Stimulated activated CD4-positive, alpha-beta T cell treated with anti-CD3 and anti-CD28 coated beads, Interleukin-1b, Interleukin-23, amount 100 ng/mL, for 4 hours (primary cell): ENCODE data around the gene FAM174A.

ENCODE experiments used
- DNase-seq, 2 donors: peaks; one replicate each; pipeline ENCODE4 v3.0.0-alpha.2; 2020; ENCODE audit warnings: low read depth in 2 of 2

Gene FAM174A

DNA sequence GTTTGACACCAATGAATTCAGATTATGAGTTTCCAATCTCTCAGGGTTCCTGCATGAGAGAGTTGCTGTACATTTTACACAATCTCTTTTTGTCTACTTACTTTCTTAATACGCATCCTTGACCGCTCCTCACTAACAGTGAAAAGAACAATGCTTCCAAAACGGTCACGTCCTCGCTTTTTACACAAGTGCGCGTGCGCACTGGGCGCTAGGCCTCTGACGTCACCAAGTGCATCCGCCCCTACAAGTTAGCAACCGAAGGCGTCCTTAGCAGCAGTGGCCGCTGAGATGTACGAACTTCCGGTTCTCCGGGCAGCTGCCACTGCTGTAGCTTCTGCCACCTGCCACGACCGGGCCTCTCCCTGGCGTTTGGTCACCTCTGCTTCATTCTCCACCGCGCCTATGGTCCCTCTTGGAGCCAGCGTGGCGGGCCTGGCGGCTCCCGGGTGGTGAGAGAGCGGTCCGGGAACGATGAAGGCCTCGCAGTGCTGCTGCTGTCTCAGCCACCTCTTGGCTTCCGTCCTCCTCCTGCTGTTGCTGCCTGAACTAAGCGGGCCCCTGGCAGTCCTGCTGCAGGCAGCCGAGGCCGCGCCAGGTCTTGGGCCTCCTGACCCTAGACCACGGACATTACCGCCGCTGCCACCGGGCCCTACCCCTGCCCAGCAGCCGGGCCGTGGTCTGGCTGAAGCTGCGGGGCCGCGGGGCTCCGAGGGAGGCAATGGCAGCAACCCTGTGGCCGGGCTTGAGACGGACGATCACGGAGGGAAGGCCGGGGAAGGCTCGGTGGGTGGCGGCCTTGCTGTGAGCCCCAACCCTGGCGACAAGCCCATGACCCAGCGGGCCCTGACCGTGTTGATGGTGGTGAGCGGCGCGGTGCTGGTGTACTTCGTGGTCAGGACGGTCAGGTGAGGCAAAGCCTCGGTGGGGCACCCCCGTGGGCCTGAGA, at the start of gene FAM174A:
FAM174A (plus strand) TSS at position 315 of the 946 bp plus-strand sequence; CDS start at position 472, 157 bp downstream.
- peak; percentile 87 to 91 for DNase-seq

DNA sequence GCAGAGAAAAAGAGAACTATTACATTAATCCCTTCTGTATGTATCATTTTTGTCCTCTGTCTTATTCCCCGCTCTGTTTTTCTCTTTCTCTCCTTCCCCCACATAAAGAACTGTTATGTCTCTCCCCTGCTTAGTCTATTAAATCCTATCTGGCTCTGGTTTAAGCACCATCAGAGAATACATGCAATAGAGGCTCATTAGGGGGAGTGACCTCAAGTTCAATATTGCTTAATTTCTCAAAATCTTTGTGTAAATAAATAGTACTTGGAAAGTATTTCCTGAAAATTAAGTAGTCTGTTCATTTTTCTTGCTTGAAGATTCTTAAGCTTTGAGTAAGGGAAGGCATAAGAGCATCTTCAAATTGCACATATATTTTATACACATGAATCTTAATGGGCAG, 41.2 kb upstream of the FAM174A start:
- no peak for DNase-seq

GRCh38 chr5:100496296-100496695, 38.9 kb upstream of the FAM174A start:
- no peak for DNase-seq

GRCh38 chr5:100502684-100503083, 32.5 kb upstream of the FAM174A start:
- no peak for DNase-seq

DNA sequence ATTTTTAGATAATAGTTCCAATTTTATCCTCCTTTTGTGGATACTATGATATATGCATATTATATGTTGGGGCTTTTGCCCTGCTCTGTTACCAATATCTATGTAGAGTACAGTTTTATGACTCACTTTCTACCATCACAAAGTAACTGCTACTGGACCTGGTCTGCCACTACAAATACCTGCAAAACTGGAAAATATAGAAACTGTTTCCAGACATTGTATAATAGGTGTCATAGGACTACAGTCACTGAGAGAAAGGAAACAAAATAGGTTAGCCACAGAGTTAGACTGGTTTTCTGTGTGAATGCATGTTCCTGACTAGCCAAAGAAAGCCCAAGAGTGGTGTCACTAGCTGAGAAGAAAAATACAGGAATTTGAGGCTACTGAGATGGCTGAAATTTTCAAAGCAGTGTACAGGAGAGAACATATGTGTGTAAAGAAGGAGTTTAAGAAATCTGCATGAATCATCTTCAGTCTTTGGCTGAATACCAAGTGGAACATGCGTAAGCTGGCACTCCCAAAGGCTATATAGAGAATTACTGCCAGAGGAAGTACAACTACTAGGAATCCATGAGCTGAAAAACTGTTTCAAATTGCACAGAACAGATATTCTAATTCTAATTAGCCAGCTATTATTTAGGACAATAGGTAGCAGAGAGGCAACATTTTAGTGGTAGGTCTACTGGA, 29.0 kb upstream of the FAM174A start:
- no peak for DNase-seq

DNA sequence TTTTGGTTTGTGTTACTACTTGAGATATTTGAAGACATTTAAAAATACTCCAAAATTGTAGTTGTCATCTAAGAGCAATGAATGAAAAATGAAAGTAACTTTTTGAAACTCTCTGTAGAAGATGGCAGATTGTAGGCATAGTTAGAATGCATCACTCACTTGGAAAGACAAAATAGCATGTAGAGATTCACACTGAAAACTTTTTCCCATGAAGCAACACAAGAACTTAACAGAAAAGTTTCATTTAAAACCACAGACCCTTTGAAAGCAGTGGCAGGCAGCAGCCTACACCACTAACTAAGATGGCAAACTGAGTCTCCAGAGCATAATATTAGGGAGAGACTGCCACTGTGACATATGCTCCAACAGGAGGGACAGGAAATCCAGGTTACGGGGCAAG, 18.9 kb upstream of the FAM174A start:
- no peak for DNase-seq

- DNase-seq = no peak
Observed at GRCh38 chr5:100517301-100517974, 17.7 kb upstream of the FAM174A start.

GRCh38 chr5:100518377-100518776, 16.8 kb upstream of the FAM174A start:
- DNase-seq = no peak

DNA sequence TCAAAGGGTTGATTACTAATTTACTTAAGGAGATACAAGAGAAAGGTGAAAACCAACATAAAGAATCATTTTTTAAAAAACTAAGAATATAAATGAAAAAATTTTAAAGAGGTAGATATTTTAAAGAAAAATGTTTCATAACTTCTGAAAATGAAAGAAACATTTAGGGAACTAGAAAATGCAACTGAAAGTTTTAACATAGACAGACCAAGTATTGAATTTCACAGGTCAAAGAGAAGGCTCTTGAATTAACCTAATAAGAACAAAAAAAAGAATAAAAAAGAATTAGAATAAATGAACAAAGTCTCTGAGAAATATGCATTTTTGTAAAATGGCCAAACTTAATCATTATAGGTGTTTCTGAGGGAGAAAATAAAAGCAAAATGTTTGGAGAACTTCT, 16.1 kb upstream of the FAM174A start:
- no peak for DNase-seq

- no peak for DNase-seq
Observed at GRCh38 chr5:100520348-100520747, 14.8 kb upstream of the FAM174A start.

DNA sequence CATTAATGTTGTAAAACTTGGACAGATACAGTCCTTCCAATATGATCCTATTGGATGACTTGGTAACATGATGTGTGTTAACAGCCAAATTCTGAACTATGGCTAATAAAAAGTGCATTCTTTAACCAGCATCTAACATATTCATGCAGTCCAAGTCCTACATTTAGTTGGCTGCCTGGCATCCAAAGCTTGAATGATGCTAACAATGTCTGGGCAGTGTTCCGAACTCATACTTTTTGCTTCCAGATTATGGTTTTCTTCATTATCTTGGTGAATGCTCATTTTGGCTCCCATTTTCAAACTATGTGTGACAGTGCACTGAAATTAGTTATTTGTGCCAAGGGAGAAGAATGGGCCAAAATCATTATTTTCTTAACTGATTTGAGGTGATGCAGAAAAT, 2.8 kb downstream of the FAM174A start:
- no peak for DNase-seq

GRCh38 chr5:100539519-100539918, 4.3 kb downstream of the FAM174A start:
- no peak for DNase-seq

DNA sequence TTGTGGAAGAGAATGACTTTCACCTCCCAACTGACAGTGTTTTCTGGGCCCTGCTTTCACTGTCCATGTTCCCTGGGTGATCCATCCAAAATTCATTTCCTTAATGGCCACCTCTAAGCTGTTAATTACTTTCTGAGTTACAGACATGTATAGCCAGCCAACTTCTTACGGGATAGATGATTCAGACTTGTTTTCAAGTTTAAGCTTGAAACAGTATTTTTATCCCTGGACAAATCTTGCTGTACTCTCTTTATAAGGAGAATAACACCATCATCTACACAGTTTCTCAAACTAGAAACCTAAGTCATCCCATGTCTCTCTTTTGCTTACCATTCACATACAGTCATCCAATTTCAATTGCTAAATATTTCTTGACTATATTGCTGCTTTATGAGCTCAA, 6.9 kb downstream of the FAM174A start:
- DNase-seq = no peak

GRCh38 chr5:100546001-100546400, 10.8 kb downstream of the FAM174A start:
- DNase-seq = no peak

DNA sequence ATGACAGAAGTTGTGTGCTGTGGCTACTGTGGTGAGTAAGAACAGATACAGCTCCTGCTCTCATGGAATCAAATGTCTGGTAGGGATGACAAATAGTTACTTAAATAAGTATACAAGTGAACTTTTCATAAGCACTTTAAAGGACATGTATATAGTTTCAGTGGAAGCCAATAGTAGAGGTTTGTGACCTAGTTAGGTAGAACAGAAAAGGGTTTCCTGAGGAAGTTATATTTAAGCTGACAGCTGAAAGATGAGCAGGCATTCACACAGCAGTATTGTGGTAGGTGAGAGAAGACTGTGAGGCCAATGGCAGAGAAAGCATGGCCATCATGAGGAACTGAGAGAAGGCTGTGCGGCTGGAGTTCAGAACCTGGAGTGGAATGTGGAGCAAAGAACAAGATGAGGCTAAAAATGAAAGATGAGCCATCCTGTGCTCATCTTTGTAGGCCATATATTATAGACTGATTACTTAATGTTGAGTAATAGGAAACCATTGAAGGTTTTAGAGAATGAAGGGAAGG, 15.4 kb downstream of the FAM174A start:
- no peak for DNase-seq

GRCh38 chr5:100551183-100551582, 16.0 kb downstream of the FAM174A start:
- no peak for DNase-seq

- no peak for DNase-seq
Observed at GRCh38 chr5:100553209-100553608, 18.0 kb downstream of the FAM174A start.

- no peak for DNase-seq
Observed at GRCh38 chr5:100560860-100561259, 25.7 kb downstream of the FAM174A start.

- no peak for DNase-seq
Observed at GRCh38 chr5:100562821-100563220, 27.6 kb downstream of the FAM174A start.

DNA sequence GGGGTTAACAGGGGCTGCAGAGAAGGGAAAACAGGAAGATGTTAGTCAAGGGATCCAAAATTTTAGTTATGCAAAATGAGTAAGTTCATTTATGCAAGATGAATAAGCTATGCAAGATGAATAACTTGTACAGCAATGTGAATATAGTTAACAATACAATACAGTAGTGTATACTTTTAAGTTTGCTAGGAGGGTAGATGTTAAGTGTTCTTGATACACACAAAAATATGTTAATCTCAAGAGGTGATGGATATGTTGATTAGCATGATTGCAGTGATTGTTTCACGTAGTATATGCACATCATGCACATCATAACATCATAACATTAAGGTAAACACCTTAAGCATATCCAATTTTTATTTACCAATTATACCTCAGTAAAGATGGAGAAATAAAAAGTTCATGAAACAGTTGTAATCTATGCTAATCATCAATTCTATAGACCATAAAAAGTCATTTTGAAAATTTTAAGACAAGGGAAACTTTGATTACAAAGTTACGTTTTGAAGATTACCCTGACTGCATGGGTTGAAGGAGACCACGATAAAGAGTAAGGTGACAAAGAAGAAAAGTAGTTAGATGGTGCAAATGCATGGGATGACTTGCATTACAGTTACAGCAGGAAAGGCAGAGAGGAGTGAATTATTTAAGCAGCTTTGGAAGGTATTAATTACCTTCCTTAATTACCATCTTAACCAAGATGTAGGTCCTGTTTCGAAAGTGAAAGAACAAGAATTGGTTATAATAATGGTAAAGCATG, 31.4 kb downstream of the FAM174A start:
- no peak for DNase-seq

DNA sequence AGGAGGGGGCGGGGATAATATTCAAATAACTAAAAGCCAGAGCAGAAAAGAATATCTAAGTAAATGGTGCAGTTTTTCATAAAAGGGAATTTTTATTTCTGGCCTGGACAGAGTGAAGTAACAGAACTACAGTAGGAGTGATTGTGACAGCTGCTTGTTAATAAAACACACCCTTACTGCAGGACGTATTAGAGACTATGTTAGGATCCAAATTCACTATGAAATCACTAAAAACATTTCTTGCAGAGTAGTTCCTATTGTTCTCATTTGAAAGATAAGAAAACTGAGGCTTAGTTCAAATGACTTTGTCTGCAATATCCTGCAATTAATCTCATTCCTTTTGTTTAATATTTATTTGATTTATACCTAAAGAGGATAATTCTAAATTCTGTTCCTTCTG, 39.5 kb downstream of the FAM174A start:
- DNase-seq = no peak
